22Rv1 (cell line): ENCODE data around the gene GART.

Experiments used
- CTCF ChIP-seq: fragments of 450-650 bp; IDR thresholded peaks from 2 replicates; pipeline ENCODE4 v1.5.1; 2017; ENCODE audit warnings: mild to moderate bottlenecking
- ZFX ChIP-seq: fragments of 450-650 bp; IDR thresholded peaks from 2 replicates; pipeline ENCODE4 v1.6.1; 2017; ENCODE audit warnings: antibody characterized with exemption, borderline replicate concordance

- TF ChIP-seq CTCF: no peak
- no peak for TF ChIP-seq ZFX
Observed at GRCh38 chr21:33518899-33519298, 23.0 kb downstream of the GART start.
